NCI-H1105 treated with DMSO at 0.1 percent for 48 hours (cell line): ENCODE data around the gene SCGB1A1.
A peak's percentile ranks its signal among the peaks of the same experiment; 100 is the strongest.
"Not testable (repeated sequence)": the region's sequence is repeated elsewhere in the genome, so short reads cannot be mapped to it uniquely, and the experiment has no call there.

Source experiments
- DNase-seq: peaks from one replicate; lab custom pipeline; 2025; lab: John Stamatoyannopoulos, UW

Gene SCGB1A1, protein sequence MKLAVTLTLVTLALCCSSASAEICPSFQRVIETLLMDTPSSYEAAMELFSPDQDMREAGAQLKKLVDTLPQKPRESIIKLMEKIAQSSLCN

DNA sequence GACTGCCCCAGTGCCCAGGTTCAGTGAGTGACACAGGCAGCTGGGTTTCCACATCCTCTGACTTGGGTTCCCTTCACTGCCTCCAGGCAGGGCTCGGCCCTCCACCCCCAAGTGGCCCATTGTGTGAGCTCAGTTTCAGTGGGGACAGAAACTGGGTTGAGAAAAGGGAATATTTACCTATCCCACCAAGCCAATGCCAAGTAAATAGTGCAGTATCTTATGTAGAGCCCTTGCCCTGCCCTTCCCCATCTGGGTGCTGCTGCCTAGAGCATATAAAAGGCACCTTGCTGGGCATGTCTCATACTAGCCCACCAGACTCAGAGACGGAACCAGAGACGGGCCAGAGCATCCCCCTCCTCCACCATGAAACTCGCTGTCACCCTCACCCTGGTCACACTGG is at the start of gene SCGB1A1:
Gene SCGB1A1, plus strand, starts transcription at position 301 of the 400 bp plus-strand sequence. Its CDS starts 63 bp downstream, at position 364.
- DNase-seq: no peak

DNA sequence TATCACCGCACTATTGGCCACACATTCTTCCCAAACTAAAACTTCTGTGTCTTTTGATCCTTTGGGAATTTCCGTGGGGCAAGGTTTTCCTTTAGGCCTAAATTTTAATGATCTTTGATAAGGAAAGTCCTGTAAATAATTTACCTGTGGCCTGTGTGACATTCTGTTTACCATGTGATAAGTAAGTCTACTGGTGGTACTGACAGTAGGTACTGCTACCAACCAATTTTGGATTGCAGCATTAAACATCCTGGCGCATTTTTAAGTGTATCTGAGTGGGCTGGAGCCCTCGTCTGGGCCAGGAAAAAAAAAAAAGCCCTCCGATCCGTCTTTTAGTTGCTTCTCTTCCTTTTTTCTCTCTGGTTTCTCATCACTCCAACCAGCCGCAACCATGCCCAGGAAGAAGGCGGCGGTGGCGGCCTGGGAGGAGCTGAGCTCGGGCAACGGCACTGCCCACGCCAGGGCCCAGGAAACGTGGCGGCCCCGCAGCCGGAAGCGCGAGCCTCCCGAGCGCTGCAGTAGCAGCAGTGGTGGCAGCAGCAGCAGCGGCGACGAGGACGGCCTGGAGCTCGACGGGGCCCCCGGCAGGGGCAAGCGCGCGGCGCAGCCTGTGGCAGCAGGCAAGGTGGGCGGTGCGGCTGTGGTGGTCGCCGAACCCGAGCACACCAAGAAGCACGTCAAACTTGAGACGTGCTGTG is 47.9 kb upstream of the SCGB1A1 start:
- no peak for DNase-seq

DNA sequence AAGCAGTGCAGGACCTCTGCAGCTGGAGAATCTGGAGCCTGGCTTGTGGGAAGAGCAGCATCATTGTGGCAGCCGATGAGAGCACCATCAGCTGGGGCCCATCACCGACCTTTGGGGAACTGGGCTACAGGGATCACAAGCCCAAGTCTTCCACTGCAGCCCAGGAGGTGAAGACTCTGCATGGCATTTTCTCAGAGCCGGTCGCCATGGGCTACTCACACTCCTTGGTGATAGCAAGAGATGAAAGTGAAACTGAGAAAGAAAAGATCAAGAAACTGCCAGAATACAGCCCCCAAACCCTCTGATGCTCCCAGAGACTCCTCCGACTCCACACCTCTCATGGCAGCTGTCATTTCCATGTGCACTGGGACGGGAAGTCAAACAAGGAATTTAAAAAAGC is 46.0 kb upstream of the SCGB1A1 start:
- DNase-seq: no peak

DNA sequence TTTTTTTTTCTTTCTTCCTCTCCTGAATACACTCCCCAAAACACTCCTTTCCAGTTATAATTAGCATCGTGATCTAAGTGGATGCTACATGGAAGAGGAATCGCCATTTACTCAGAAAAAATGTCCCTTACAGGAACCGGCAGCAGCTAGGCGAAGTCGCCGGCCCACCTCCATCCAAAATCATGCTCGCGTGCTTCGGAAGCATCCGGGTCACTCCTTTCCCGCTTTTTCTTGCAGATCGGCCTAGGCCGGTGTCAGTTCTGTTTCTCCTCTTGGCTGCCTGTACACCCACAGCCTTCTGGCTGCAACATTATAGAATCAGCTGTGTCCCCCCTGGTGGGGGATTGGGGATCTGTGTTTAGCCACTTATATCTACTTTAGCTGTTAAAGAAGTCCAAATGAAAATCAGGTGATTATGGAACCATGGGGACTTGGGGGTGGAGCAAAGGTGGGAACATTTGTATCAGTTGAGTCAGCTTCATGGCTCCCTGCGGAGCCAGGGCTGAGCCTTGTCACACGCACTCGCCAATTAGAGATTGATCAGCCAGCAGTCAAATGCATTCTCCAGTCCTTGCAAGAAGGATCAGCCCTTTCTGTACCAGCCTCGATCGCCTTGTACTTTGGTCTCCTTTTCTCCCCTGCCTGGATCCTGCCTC is 45.2 kb upstream of the SCGB1A1 start:
- DNase-seq: no peak

DNA sequence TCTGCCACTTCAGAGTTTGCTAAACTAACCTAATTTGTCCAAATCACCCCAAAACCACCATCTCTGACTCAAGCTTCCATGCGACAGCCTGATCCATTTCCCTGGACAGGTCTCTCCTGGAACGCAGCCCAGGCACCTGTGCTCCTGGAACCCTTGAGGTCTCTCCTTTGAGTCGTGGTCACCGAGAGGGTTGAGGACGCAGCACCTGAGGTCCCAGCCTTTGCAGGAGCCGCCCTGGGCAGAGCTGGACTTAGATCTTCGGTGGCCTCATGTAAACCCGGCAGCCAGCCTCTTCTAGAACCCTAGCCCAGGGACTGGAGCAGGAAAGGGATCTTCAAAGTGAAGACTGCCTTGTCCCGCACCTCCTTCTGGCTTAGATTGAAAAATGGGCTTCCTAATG is 44.0 kb upstream of the SCGB1A1 start:
- no peak for DNase-seq

DNA sequence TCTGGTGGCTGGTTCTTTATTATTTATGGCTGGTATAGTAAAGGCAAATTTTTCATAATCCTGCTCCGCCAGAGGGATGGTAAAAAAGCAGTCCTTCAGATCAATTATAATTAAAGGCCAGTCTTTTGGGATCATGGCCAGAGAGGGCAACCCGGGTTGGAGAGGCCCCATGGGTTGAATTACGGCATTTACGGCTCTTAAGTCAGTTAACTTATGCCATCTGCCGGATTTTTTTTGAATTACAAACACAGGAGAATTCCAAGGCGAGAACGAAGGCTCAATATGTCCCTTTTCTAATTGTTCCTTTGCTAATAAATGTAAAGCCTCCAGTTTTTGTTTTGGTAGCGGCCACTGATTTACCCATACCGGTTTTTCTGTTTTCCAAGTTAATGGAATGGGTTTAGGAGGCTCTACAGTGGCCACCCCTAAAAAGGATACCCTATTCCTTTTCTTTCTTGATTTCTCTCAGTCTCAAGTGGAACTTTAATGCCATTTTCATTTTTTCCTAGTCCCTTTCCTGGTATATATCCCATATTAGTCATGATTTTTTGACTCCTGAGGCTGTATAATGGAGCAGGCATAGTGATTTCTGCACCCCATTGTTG is 40.3 kb upstream of the SCGB1A1 start:
- DNase-seq: peak; percentile 56

DNA sequence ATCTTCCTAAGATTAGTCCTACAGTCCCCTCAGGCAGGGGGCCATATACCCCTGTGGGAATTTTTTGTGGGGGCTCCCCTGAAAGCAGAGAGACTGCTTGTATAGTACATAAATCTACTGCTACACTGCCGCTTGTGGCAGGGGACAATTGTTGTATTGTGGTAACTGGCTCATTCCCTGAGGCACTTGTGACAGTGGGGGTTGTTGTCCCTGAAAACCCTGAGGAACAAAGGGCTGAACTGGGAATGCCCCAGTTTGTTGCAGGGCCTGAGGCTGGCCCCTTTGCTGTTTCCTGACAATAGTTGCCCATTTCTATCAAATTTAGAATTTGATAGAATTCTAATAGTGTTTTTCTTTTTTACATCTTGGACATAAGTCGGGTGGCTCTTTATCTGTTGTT is 39.2 kb upstream of the SCGB1A1 start:
- not testable (repeated sequence) for DNase-seq

DNA sequence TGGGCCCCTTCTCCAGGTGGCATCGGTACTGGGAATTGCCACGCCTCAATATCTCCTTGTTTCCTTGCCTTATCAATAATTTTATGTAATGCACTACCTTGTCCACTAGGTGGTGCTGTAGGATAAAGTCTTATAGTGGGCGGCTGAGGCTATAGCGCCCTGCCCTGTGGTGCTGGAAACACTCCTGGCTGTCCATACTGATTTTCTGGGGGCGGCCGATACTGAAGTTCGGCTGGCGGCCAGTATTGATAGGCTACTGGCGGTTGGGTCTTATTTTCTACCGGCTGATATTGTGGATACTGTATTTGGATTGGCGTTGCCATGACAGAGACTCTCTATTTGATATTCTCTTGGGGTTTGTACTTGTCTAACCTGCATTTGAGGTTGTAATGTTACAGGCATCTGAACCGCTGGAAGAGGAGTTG is 38.0 kb upstream of the SCGB1A1 start:
- DNase-seq: peak; percentile 74

DNA sequence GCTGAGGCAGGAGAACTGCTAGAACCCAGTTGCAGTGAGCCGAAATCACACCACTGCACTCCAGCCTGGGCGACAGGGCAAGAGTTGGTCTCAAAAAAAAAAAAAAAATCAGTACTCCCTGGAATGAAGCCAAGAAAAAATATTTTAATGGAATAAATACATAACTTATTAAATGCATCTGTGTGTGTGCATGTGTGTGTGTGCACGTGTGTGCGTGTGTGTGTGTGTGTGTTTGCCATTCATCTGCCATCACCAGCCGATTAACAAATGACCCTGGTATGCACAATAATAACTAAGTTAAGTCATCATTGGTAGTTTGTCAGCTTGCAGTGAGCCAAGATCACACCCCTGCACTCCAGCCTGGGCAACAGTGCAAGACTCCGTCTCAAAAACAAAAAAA is 35.0 kb upstream of the SCGB1A1 start:
- no peak for DNase-seq

DNA sequence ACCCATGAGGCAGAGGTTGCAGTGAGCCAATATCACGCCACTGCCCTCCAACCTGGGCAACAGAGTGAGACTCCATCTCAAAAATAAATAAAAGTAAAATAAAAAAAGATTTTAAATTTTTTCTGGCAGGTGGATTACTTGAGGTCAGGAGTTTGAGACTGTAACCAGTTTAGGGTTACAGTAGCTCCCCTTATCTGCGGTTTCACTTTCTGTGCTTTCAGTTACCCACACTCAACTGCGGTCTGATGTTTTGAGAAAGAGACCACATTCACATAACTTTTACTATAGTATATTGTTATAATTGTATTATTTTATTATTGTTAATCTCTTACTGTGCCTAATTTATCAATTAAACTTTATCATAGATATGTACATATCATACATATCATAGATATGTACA is 32.8 kb upstream of the SCGB1A1 start:
- DNase-seq: not testable (repeated sequence)

DNA sequence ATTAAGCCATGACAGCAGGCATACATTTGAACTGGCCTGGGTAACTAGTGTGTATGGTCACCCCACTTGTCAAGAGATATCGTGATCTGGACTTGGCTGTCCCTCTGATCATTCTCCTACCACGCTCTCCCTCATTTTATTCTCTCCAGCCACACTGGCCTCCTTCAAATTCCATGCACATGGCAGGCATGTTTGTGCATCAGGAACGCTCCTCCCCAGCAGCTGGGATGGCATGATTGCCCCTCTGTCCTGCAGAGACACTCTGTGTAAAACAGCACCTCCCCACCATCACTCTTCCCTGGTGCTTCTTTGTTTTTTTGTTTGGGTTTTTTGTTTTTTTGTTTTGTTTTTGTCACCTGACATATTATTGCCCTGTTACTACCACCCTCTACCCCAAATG is 31.5 kb upstream of the SCGB1A1 start:
- DNase-seq: no peak

DNA sequence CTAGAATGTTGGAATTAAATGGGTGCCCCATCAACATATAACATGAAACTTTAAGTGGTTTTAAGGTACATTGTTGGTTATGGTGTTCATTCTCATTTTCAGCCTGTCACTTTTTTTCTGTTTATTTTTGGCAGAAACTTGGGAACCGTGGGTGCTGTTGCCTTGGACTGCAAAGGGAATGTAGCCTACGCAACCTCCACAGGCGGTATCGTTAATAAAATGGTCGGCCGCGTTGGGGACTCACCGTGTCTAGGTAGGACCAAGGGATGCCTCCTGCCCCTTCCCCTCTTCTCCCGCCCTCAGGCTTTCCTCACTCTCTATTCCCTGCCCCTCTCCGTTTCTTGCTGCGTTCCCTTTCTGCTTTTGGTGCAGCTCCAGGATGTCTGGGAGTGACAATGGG is 29.8 kb upstream of the SCGB1A1 start:
- DNase-seq: no peak

DNA sequence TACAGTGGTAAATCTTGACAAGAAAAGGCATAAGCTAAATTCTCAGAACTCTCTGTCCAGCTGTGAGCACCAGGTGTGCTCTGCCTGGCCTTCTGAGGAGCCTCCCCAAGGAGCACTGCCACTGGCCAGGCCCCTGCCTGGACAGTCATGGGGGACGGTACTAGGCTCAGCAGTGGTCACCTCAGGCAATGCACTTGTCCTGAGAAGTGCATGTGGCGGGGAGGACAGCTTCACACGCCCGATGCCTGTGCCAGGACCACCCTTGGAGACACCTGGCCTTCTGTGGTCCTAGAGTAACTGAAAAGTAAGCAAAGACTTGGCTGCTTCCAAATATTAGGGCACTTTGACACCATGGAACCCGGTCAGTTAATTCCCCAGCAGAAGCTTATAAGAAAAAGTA is 28.6 kb upstream of the SCGB1A1 start:
- DNase-seq: no peak

DNA sequence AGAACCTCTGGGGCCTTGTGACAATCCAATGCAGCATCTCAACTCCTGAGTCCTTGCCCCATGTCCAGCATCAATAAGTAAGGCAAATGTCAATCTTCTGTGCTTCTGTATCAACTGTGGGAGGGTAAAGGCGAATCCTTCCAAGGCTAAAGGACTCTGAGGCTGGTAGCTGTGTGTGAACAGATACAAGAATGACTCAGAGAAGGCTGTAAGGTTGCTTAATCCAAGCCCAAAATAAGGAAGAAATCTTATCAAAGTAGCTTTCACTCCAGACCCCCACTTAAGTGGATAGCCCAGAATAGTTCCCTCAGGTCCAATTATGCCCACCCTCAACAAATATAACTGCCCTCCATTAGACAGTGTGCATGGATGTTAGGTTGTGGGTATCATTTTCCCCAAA is 28.1 kb upstream of the SCGB1A1 start:
- no peak for DNase-seq

DNA sequence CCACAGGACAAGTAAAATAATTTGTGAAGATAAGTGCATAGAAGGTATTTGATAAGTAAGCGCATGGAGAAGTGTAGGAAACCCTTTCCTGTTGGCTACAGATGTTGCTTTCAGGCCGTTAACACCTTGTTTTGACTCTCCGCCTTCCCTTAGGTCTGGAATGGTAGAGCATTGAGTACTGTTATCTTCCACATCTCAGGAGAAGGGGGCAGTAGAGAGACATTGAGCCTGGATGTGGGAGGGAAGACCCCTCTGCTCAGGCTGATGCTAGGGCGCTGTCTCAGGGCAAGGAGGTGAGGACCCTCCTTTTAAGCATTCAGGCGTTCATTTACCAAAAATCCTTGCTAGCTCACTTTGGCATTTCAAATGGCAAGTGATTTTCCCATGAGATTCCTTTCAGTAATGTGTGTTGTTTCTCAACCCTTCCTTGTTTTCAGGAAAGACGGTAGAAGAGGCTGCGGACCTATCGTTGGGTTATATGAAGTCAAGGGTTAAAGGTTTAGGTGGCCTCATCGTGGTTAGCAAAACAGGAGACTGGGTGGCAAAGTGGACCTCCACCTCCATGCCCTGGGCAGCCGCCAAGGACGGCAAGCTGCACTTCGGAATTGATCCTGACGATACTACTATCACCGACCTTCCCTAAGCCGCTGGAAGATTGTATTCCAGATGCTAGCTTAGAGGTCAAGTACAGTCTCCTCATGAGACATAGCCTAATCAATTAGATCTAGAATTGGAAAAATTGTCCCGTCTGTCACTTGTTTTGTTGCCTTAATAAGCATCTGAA is 27.0 kb upstream of the SCGB1A1 start:
- no peak for DNase-seq

DNA sequence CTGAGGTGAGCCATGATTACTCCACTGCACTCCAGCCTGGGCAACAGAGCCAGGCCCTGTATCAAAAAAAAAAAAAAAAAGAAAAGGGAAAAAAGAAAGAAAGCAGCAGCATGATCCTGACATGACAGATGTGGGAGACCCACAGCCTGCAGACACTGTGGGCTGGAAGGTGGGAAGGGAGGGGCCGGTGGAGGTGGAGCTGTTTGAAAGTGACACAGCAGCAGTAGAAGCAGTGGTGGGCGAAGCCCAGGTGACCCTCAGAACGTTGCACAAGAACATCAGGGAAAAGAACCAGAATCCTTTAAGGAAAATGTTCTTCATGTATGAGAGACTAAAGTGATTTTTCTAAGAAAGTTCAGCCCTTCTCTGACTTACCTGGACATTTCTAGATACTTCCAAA is 26.3 kb upstream of the SCGB1A1 start:
- DNase-seq: no peak

DNA sequence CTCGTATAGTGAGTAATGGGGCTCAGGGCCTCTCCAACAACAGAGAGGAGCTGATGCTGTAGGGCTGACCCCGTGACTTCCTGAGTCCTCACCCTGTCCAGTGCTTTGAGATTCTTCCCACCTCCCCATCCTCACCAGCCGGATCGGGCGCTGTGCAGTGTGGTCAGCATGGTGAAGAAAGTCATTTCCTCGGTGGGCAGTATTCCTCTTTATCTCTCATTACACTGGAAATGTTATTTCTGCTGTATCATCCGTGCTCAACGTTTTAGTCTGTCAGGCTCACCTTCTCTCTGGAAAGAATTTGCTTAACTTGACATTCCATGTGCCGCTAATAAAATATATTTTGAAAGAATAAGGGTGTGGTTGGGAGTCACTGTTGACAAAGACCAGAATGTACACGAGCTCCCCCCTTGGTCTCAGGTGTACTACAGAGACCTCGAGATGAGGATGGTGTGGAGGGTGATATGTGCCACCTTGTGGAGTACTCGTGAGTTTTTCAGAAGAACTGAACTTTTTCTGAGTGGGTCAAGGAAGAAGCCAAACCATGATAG is 25.7 kb upstream of the SCGB1A1 start:
- no peak for DNase-seq

DNA sequence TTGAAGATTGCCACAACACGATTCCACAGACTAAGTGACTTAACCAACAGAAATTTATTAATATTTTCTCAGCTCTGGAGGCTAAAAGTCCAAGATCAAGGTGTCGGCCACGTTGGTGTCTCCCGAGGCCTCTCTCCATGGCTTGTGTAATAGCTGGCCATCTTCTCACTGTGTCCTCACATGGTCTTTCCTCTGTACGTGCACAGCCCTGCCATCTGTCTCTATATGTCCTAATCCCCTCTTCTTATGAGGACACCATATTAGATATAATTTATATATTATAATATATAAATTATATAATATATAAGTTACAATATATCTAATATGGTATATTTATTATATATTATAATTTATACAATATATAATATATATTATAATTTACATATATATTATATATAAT is 25.1 kb upstream of the SCGB1A1 start:
- DNase-seq: no peak

DNA sequence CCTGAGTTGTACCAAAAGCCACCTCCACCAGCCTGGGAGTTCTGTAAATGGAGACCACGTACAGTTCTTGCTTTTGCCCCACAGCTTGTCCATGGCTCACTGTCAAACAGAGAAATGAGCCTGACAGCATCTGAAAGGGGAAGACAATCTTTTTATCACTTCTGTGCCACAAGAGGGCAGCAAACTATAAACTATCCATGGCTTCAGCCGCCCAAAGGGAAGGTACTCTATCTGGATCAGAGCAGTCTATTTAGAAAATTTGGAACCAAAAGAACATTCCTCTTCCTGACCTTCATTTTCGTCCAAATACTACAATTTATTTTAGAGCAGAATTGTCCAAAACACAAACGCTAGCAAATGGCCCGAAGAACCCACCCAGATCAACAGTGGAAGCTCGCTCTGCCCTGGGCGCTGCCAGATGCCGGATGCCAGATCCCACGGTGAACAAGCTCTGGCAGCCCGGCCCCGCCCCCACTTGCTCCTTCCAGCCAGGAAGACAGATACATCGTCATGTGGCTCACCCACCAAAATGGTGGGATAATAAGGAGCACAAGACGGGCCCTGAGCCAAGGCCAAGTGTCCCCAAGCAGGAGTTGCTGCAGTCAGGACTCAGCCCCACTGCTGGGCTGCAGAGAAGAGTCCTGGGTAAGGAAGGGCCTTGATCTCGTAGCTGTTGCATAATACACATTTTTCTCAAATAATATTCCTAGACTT is 23.9 kb upstream of the SCGB1A1 start:
- DNase-seq: peak; percentile 90

DNA sequence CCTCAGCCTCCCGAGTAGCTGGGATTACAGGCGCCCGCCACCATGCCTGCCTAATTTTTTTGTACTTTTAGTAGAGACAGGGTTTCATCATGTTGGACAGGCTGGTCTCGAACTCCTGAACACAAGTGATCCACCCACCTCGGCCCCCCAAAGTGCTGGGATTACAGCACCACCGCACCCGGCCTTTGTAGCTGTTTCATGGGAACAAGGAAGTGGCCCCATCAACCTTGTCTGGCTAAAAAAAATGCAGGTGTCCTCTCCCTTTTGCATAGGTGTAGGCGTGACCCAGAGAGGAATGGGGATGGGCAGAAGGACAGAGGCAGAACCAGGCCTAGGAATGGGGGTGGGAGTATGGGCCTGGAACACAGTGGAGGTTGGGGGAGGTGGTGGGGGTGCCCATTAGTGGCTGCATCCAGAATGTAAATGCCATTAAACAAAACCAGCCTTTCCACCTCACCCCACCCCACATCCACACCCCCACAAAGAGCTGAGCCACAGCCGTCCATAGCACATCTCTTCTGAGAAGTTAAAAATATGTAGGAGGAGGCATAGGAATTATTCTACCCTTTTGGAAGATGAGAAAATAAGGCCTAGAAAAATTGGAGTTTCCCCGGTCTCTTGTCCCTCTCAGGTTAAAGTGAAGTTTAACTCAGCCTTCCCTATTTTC is 22.8 kb upstream of the SCGB1A1 start:
- DNase-seq: no peak
